ENCODE measurements around the gene RAI1.
A peak's percentile ranks its signal among the peaks of the same experiment; 100 is the strongest.

Gene RAI1

GRCh38 chr17:17810084-17810894 is 129.0 kb downstream of the RAI1 start:
- no peaks in the 10 kb centered on the region for H3K9me3 ChIP-seq (ENCODE audit: control insufficient read depth, low read length)
- peak overlapping the region; percentile 5 for H3K4me3 ChIP-seq (ENCODE audit: extremely low read depth, insufficient read depth, low read length, poor library complexity, severe bottlenecking)
- H3K36me3 ChIP-seq (ENCODE audit: control insufficient read depth, insufficient read depth, low read length) = peaks cover 47% of the 10 kb centered on the region
- WGBS, 2 experiments (ENCODE audit: insufficient coverage in 2 of 2) = 9 to 11% methylated on average over 47 to 49 of the region's 68 CpGs
- H3K4me1 ChIP-seq (ENCODE audit: control insufficient read depth, insufficient read depth, low read length, poor library complexity, severe bottlenecking) = peaks cover 31% of the 10 kb centered on the region
- H3K27ac ChIP-seq (ENCODE audit: low read depth, low read length, severe bottlenecking) = peak overlapping the region; percentile 78

GRCh38 chr17:17810895-17811248 is 129.6 kb downstream of the RAI1 start:
- Histone ChIP-seq H3K27ac (ENCODE audit: low read depth, low read length, severe bottlenecking) (no peak overlapping the region), H3K36me3 (ENCODE audit: control insufficient read depth, insufficient read depth, low read length) (peaks cover 46% of the 10 kb centered on the region), H3K9me3 (ENCODE audit: control insufficient read depth, low read length) (no peaks in the 10 kb centered on the region), H3K4me1 (ENCODE audit: control insufficient read depth, insufficient read depth, low read length, poor library complexity, severe bottlenecking) (peaks cover 27% of the 10 kb centered on the region), H3K4me3 (ENCODE audit: extremely low read depth, insufficient read depth, low read length, poor library complexity, severe bottlenecking) (no peak overlapping the region)
- 47 to 48% methylated on average over 17 to 20 of the region's 27 CpGs for WGBS, 2 experiments (ENCODE audit: insufficient coverage in 2 of 2)

GRCh38 chr17:17811381-17812210 is 130.3 kb downstream of the RAI1 start:
- whole genome bisulfite sequencing, 2 experiments (ENCODE audit: insufficient coverage in 2 of 2) = 48 to 95% methylated on average over 2 to 4 of the region's 15 CpGs
- Histone ChIP-seq H3K4me3 (ENCODE audit: extremely low read depth, insufficient read depth, low read length, poor library complexity, severe bottlenecking) (no peak overlapping the region), H3K36me3 (ENCODE audit: control insufficient read depth, insufficient read depth, low read length) (peaks cover 43% of the 10 kb centered on the region), H3K4me1 (ENCODE audit: control insufficient read depth, insufficient read depth, low read length, poor library complexity, severe bottlenecking) (peaks cover 27% of the 10 kb centered on the region), H3K27ac (ENCODE audit: low read depth, low read length, severe bottlenecking) (peak overlapping the region; percentile 55), H3K9me3 (ENCODE audit: control insufficient read depth, low read length) (no peaks in the 10 kb centered on the region)

GRCh38 chr17:17812211-17813054 is 131.2 kb downstream of the RAI1 start:
- H3K4me1 ChIP-seq (ENCODE audit: control insufficient read depth, insufficient read depth, low read length, poor library complexity, severe bottlenecking) = peaks cover 27% of the 10 kb centered on the region
- peak overlapping the region; percentile 55 for H3K27ac ChIP-seq (ENCODE audit: low read depth, low read length, severe bottlenecking)
- peaks cover 50% of the 10 kb centered on the region for H3K36me3 ChIP-seq (ENCODE audit: control insufficient read depth, insufficient read depth, low read length)
- no peaks in the 10 kb centered on the region for H3K9me3 ChIP-seq (ENCODE audit: control insufficient read depth, low read length)
- no peak overlapping the region for H3K4me3 ChIP-seq (ENCODE audit: extremely low read depth, insufficient read depth, low read length, poor library complexity, severe bottlenecking)
- WGBS, 2 experiments (ENCODE audit: insufficient coverage in 2 of 2) = 65 to 68% methylated on average over 49 to 57 of the region's 59 CpGs

- peaks cover 56% of the 10 kb centered on the region for H3K36me3 ChIP-seq (ENCODE audit: control insufficient read depth, insufficient read depth, low read length)
- WGBS, 2 experiments (ENCODE audit: insufficient coverage in 2 of 2) = 97 to 99% methylated on average over 19 to 25 of the region's 25 CpGs
- H3K27ac ChIP-seq (ENCODE audit: low read depth, low read length, severe bottlenecking) = no peak overlapping the region
- peaks cover 27% of the 10 kb centered on the region for H3K4me1 ChIP-seq (ENCODE audit: control insufficient read depth, insufficient read depth, low read length, poor library complexity, severe bottlenecking)
- no peak overlapping the region for H3K4me3 ChIP-seq (ENCODE audit: extremely low read depth, insufficient read depth, low read length, poor library complexity, severe bottlenecking)
- no peaks in the 10 kb centered on the region for H3K9me3 ChIP-seq (ENCODE audit: control insufficient read depth, low read length)
These were observed 131.9 kb downstream of the RAI1 start for GRCh38 chr17:17813055-17813724.

- Histone ChIP-seq H3K4me1 (ENCODE audit: control insufficient read depth, insufficient read depth, low read length, poor library complexity, severe bottlenecking) (peaks cover 27% of the 10 kb centered on the region), H3K9me3 (ENCODE audit: control insufficient read depth, low read length) (no peaks in the 10 kb centered on the region), H3K27ac (ENCODE audit: low read depth, low read length, severe bottlenecking) (no peak overlapping the region), H3K36me3 (ENCODE audit: control insufficient read depth, insufficient read depth, low read length) (peaks cover 61% of the 10 kb centered on the region), H3K4me3 (ENCODE audit: extremely low read depth, insufficient read depth, low read length, poor library complexity, severe bottlenecking) (no peak overlapping the region)
- WGBS, 2 experiments (ENCODE audit: insufficient coverage in 2 of 2) = 97 to 99% methylated on average over 8 to 15 of the region's 16 CpGs
These were observed 132.5 kb downstream of the RAI1 start for GRCh38 chr17:17813725-17814095.

- H3K27ac ChIP-seq (ENCODE audit: low read depth, low read length, severe bottlenecking) = no peak overlapping the region
These were observed 133.2 kb downstream of the RAI1 start for GRCh38 chr17:17814162-17815061.

GRCh38 chr17:17815062-17815406 is 133.8 kb downstream of the RAI1 start:
- WGBS, 2 experiments (ENCODE audit: insufficient coverage in 2 of 2) = 87 to 93% methylated on average over 7 to 8 of the region's 8 CpGs
- no peak overlapping the region for H3K27ac ChIP-seq (ENCODE audit: low read depth, low read length, severe bottlenecking)
- H3K9me3 ChIP-seq (ENCODE audit: control insufficient read depth, low read length) = no peaks in the 10 kb centered on the region
- peaks cover 26% of the 10 kb centered on the region for H3K4me1 ChIP-seq (ENCODE audit: control insufficient read depth, insufficient read depth, low read length, poor library complexity, severe bottlenecking)
- peaks cover 73% of the 10 kb centered on the region for H3K36me3 ChIP-seq (ENCODE audit: control insufficient read depth, insufficient read depth, low read length)
- no peak overlapping the region for H3K4me3 ChIP-seq (ENCODE audit: extremely low read depth, insufficient read depth, low read length, poor library complexity, severe bottlenecking)

More at GRCh38 chr17:17814162-17815061, 133.2 kb downstream of the RAI1 start:
- 92 to 95% methylated on average over 17 to 19 of the region's 20 CpGs for WGBS, 2 experiments (ENCODE audit: insufficient coverage in 2 of 2)
- Histone ChIP-seq H3K4me1 (ENCODE audit: control insufficient read depth, insufficient read depth, low read length, poor library complexity, severe bottlenecking) (peaks cover 23% of the 10 kb centered on the region), H3K36me3 (ENCODE audit: control insufficient read depth, insufficient read depth, low read length) (peaks cover 66% of the 10 kb centered on the region), H3K4me3 (ENCODE audit: extremely low read depth, insufficient read depth, low read length, poor library complexity, severe bottlenecking) (no peak overlapping the region), H3K9me3 (ENCODE audit: control insufficient read depth, low read length) (no peaks in the 10 kb centered on the region)

- Histone ChIP-seq H3K36me3 (ENCODE audit: control insufficient read depth, insufficient read depth, low read length) (peaks cover 79% of the 10 kb centered on the region), H3K4me1 (ENCODE audit: control insufficient read depth, insufficient read depth, low read length, poor library complexity, severe bottlenecking) (peaks cover 26% of the 10 kb centered on the region)
These were observed 134.4 kb downstream of the RAI1 start for GRCh38 chr17:17815436-17816200.

More at GRCh38 chr17:17815436-17816200, 134.4 kb downstream of the RAI1 start:
- 97 to 98% methylated on average over 15 of the region's 17 CpGs for WGBS, 2 experiments (ENCODE audit: insufficient coverage in 2 of 2)
- no peak overlapping the region for H3K4me3 ChIP-seq (ENCODE audit: extremely low read depth, insufficient read depth, low read length, poor library complexity, severe bottlenecking)
- no peak overlapping the region for H3K27ac ChIP-seq (ENCODE audit: low read depth, low read length, severe bottlenecking)
- no peaks in the 10 kb centered on the region for H3K9me3 ChIP-seq (ENCODE audit: control insufficient read depth, low read length)
